Activated T-helper 17 cell treated with anti-CD3 and anti-CD28 coated beads, Interleukin-2, amount 50 U/mL, for 72 hours (primary cell): Measurements from ENCODE around the gene ZNF384. TPM values are rescaled to one million over a fixed set of nuclear protein-coding genes. Genes with fewer than 3 reads are reported as not detected.
"Not testable (repeated sequence)": the region's sequence is repeated elsewhere in the genome, so short reads cannot be mapped to it uniquely, and the experiment has no call there.

Experiments used
- ATAC-seq: fragments of 150-1000 bp; cut with Tn5 transposase; replicated peaks from 2 replicates; pipeline ENCODE4 v1.10.0; 2021; ENCODE audit warnings: mild to moderate bottlenecking, moderate library complexity
- H3K27ac Mint-ChIP-seq: one replicate; pipeline ENCODE4 v1.8.0; 2022; ENCODE audit warnings: mixed read lengths
- H3K27me3 Mint-ChIP-seq: one replicate; pipeline ENCODE4 v1.8.0; 2022; ENCODE audit warnings: mixed read lengths
- H3K36me3 Mint-ChIP-seq: one replicate; pipeline ENCODE4 v1.8.0; 2022; ENCODE audit warnings: low read depth, mild to moderate bottlenecking, mixed read lengths
- H3K4me1 Mint-ChIP-seq: one replicate; pipeline ENCODE4 v1.8.0; 2022; ENCODE audit warnings: mixed read lengths
- H3K4me3 Mint-ChIP-seq: one replicate; pipeline ENCODE4 v1.8.0; 2022; ENCODE audit warnings: mild to moderate bottlenecking, mixed read lengths
- H3K9me3 Mint-ChIP-seq: one replicate; pipeline ENCODE4 v1.8.0; 2022; ENCODE audit warnings: mixed read lengths
- total RNA-seq, 2 donors: library from RNA; stranded (reverse); gene quantifications; one replicate each; pipeline ENCODE4 v1.2.3, GENCODE V29; 2022

ZNF384 gene
- total RNA-seq, 2 donors from 2014 or later = 80.6 to 88.7 TPM

DNA sequence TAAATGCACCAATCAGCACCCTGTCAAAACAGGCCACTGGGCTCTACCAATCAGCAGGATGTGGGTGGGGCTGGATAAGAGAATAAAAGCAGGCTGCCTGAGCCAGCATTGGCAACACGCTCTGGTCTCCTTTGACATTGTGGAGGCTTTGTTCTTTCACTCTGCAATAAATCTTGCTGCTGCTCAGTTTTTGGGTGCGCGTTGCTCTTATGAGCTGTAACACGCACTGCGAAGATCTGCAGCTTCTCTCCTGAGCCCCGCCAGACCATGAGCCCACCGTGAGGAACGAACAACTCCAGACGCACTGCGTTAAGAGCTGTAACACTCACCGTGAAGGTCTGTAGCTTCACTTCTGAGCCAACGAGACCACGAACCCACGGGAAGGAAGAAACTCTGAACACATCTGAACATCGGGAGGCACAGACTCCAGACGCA is 19.8 kb upstream of the ZNF384 start:
- Mint-ChIP-seq H3K27ac (no peak overlapping the region), H3K27me3 (peaks cover 3% of the 10 kb centered on the region)

DNA sequence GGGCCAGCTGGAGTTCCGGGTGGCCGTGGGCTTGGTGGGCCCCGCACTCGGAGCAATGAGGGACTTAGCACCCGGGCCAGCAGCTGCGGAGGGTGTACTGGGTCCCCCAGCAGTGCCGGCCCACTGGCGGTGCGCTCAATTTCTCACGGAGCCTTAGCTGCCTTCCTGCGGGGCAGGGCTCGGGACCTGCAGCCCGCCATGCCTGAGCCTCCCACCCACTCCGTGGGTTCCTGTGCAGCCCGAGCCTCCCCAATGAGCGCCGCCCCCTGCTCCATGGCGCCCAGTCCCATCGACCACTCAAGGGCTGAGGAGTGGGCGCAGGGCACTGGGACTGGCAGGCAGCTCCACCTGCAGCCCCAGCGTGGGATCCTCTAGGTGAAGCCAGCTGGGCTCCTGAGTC is 19.2 kb upstream of the ZNF384 start:
- H3K27ac Mint-ChIP-seq, H3K27me3 Mint-ChIP-seq, H3K9me3 Mint-ChIP-seq, H3K4me1 Mint-ChIP-seq, H3K4me3 Mint-ChIP-seq, H3K36me3 Mint-ChIP-seq, ATAC-seq: not testable (repeated sequence)

More for the DNA sequence above, 19.8 kb upstream of the ZNF384 start:
- Mint-ChIP-seq H3K36me3 (no peaks in the 10 kb centered on the region), H3K4me1 (no peaks in the 10 kb centered on the region), H3K4me3 (peak overlapping the region; percentile 69), H3K9me3 (no peaks in the 10 kb centered on the region)
- ATAC-seq = no peak

DNA sequence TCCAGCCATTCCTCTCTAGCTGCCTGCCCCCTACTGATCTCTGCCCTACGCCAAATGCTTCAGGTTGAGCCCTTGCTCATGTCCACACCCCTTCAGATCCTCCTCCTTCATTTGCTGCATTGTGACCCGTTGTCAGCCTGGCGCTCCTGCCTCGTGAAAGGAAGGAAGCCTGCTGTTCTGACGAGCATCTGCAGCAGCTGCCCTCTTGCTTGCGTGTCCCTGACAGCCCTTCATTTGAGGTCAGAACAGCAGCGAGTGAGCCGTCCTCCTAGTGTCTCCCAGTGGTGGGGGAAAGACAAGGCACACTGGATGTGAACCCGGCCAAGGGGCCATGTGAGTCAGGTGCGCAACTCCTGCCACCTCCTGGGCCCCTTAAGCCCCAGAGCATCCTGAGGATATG is 14.5 kb upstream of the ZNF384 start:
- H3K27me3 Mint-ChIP-seq = peaks cover 30% of the 10 kb centered on the region
- peaks cover 20% of the 10 kb centered on the region for H3K4me1 Mint-ChIP-seq
- peaks cover 11% of the 10 kb centered on the region for H3K36me3 Mint-ChIP-seq
- ATAC-seq = no peak
- peak overlapping the region; percentile 80 for H3K27ac Mint-ChIP-seq
- H3K4me3 Mint-ChIP-seq = no peak overlapping the region
- H3K9me3 Mint-ChIP-seq = no peaks in the 10 kb centered on the region

DNA sequence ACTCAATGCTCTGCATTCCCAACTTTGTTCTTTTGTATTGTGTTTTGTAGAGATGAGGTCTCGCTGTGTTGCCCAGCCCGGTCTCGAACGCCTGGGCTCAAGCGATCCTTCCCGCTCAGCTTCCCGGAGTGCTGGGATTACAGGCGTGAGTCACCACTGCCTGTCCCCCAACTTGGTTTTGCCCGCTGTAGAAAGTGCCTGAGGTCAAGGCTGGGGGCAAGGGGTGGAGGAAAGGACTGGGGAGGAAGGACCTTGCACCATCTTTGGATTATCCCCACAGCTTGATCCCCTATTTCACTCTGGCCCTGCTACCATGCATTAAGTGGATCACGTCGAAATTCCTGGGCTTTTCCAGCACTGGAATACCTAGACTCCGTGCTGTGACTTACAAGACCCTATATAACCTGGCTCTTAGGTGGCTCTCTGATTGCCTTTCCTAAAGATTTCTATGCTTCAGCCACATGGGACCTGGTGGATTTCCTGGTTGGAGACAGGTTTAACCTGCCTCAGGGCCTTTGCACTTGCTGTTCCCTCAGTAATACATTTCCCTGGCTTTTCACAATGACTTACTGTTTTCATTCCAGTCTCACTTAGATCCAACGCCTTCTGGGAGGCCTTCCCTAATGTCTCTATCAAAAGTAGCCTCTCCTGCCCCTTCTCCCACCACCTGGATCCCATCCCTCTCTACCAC is 12.0 kb upstream of the ZNF384 start:
- no peak for ATAC-seq
- H3K27me3 Mint-ChIP-seq = peaks cover 30% of the 10 kb centered on the region

DNA sequence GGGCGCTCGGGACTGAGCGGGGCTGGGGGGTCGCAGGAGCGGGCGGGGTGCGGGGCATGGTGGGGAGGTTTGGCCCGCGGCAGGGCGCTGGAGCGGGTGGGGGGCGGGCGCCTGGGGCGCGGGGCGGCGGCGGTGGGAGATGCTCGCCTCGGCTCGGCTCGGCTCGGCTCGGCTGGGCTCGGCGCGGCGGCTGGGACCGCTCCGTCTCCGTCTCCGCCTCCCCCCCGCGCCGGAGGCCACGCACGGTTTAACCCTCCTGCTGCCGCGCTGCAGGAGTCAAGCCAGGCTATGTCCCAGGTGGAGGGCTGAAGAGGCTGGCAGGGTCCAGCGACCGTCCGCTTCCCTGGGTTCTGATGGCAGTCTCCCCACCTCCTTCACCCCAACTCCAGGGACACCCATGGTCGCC is 11.5 kb upstream of the ZNF384 start, which contains the start of gene PIANP:
PIANP (minus strand) TSS at position 170 of the 406 bp plus-strand sequence. CDS start 2,754 bp downstream, outside the sequence.
- ATAC-seq = peak; percentile 81
- Mint-ChIP-seq H3K36me3 (peaks cover 11% of the 10 kb centered on the region), H3K4me3 (peak within 1 kb of the TSS; percentile 80), H3K27ac (peak within 1 kb of the TSS; percentile 46), H3K27me3 (peaks cover 30% of the 10 kb centered on the region), H3K9me3 (no peaks in the 10 kb centered on the region), H3K4me1 (peaks cover 20% of the 10 kb centered on the region)

More for the DNA sequence above, 12.0 kb upstream of the ZNF384 start:
- Mint-ChIP-seq H3K36me3 (peaks cover 11% of the 10 kb centered on the region), H3K4me3 (peak overlapping the region; percentile 78), H3K27ac (no peak overlapping the region), H3K9me3 (no peaks in the 10 kb centered on the region), H3K4me1 (peaks cover 20% of the 10 kb centered on the region)

DNA sequence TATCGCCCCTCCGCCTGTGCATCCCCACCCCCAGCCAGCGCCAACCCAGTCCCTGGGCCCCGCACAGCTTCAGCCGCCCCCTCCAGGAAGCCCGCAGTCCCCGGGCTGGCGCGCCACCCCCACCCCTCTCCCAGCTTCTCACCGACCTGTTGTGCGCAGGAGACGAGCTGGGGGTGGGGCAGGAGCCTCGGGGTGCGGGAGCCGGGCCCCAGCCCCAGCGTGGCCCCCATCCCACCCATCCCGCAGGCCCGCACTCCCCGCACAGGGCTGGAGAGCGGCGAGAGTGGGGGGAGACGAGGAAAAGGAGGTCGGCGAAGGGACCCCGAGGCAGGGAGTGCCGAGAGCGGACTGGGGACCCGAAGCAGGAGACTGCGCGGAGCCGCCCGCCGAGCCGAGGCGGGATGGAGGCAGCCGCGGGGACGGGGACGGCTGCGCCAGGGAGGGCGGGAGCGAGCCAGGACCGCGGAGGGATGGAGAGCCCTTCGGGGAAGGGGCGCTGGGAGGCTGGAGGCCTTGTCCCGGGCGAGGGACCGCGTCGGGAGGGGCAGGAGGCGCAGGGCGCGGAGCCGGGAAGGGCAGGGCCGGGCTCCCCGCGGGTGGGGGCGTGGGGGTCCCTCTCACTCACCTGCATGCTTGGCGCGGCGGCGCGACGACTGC is 10.9 kb upstream of the ZNF384 start:
- H3K4me3 Mint-ChIP-seq = peak overlapping the region; percentile 80
- no peak overlapping the region for H3K27ac Mint-ChIP-seq
- H3K9me3 Mint-ChIP-seq = no peaks in the 10 kb centered on the region
- ATAC-seq = peak; percentile 59
- peaks cover 27% of the 10 kb centered on the region for H3K27me3 Mint-ChIP-seq
- peaks cover 11% of the 10 kb centered on the region for H3K36me3 Mint-ChIP-seq
- H3K4me1 Mint-ChIP-seq = peaks cover 20% of the 10 kb centered on the region

DNA sequence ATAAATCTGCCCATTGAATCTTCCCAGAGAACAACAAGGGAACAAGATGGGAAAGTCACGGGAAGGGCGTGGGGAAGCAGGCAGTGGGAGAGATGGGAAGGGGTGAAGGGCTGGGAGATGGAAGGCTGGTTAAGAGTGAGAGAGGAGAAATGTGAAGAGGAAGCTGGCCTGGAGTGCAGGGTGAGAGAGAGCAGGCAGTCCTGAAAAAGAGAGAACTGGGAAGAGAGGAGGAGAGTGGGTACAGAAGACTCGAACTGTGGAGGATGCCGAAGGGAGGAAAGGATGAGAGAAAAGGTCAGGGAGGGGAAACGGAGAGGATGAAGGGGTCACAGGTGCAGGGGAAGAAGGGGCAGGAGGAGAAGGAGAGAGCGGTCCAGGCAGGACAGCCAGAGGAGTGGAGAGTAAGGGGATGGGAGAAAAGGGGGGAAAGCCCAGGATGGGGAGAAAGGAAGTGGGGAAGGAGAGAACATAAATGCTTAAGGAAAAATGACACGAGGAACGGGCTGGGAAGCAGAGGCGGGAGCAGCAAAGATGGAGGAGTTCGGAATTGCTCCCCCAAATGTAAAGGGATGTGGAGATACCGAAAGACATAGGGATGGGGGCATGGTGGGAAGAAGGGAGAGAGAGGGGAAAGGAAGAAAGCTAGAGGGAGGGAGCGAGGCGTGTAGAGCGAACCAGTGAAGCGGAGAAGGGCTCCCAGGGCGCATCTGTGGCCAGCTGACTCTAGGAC is 10.2 kb upstream of the ZNF384 start:
- peak overlapping the region; percentile 80 for H3K4me3 Mint-ChIP-seq
- H3K27ac Mint-ChIP-seq = peak overlapping the region; percentile 46
- H3K27me3 Mint-ChIP-seq = peaks cover 27% of the 10 kb centered on the region
- H3K36me3 Mint-ChIP-seq = peaks cover 11% of the 10 kb centered on the region
- peaks cover 20% of the 10 kb centered on the region for H3K4me1 Mint-ChIP-seq
- ATAC-seq = no peak
- H3K9me3 Mint-ChIP-seq = no peaks in the 10 kb centered on the region

DNA sequence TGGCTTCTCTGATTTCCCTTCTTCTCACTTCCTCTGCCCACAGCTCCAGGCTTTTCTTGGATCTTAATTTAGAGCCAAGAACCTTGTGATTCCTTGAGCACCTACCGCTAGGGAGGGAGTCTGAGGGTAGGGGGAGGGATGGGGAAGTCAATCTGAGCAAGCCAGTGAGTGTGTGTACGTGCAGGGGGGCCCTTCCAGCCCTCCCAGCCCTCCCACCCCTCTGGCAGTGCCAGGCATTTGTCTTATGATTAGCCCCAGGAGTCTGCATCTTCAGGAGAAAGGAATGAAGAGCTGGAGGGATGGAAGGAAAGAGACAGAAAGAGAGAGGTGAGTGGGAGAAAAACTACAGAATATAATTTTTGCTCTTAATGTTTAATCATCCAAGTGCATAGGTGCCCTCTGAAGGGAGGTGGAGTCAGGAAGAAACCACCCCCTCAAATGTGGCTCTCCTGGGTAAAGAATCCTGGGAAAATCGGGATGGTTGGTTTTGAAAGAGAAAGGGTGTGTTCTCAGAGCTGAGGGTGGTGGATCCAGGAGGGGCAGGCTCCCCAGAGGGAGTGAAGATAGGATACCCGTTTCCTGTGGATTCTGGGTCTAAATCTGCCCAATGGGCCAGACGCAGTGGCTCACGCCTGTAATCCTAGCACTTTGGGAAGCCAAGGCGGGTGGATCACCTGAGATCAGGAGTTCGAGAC is 9.3 kb upstream of the ZNF384 start:
- Mint-ChIP-seq H3K9me3 (no peaks in the 10 kb centered on the region), H3K27me3 (peaks cover 24% of the 10 kb centered on the region), H3K36me3 (peaks cover 11% of the 10 kb centered on the region), H3K27ac (peak overlapping the region; percentile 46), H3K4me3 (peak overlapping the region; percentile 80), H3K4me1 (peaks cover 18% of the 10 kb centered on the region)
- no peak for ATAC-seq

DNA sequence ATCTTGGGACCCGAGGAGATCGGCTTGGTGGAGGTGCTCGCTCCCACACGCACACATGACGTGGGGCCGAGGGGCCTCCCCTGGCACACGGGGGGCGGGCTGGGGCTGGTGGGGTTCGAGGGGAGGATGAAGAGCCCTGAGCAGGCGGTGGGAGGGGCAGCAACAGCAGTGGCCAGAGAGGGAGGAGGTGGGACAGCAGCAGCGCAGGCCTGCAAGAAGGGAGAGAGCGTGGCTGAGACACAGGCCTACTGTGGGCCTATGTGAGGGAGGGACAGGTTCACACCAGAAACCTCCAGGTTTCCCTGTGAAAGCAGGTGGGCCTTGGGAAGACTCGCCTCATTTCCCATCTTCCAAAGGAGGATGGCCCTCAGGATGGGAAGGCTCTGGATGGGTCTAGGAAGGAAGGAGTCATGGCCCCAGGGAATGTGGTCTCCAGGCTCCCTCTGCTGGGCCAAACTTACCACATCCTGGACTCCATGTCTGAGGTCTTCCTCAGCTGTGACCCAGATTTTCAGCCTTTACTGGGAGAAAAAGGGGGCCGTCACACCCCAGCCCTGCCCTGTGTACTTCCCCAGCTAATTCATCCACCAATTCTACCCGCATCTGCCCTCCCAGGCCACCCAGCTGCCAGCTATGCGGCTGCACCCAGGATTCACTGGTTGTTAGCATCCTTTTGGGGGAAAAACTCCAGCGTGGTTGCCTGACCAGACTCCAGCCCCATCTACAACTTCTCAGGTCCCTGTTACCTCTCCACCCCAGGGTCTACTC is 8.6 kb upstream of the ZNF384 start:
- Mint-ChIP-seq H3K4me1 (peaks cover 17% of the 10 kb centered on the region), H3K36me3 (peaks cover 11% of the 10 kb centered on the region)
- ATAC-seq = peak; percentile 32

DNA sequence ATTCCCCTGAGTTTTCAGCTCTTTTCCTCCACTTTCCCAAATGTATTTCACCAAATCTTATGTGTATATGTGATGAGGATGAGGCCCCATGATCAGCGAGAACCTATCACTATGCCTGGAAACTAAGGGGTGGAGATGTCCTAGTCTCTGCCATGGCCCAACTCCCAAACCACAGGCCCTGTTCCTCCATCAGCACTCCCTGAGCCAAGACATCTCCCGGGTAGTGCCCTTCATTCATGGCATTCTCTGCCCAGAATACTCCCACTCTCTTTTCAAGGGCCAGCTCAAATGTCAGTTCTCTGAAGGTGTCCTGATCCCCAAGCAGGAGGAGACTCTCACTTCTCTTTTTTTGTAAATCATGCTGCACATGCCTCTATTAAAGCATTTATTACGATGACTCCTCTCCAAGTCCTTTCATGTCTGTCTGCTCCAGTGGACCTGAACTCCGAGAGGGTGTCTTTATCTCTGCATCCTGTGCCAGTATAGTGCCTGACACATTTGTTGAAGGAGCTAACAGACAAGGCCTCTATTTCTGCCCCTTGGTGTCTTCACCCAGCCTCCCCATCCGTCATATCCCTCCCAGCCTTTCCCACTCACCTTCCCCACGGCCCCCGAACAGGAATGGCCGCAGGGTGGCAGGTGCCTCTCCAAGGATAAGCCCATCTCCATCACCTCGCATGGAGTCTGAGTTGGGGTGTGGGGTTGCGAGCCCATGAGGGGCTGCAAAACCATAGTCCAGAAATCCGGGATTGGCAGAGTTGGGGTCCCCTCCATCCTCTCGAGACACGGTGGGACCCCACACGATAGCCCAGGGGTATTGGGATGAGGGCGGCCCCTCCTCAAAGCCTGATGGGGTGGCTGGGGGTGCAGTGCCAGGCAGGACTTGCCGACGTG is 7.8 kb upstream of the ZNF384 start:
- Mint-ChIP-seq H3K9me3 (no peaks in the 10 kb centered on the region), H3K27ac (no peak overlapping the region), H3K4me3 (no peak overlapping the region), H3K36me3 (peaks cover 7% of the 10 kb centered on the region), H3K27me3 (peaks cover 16% of the 10 kb centered on the region), H3K4me1 (peaks cover 15% of the 10 kb centered on the region)
- no peak for ATAC-seq

More for the DNA sequence above, 8.6 kb upstream of the ZNF384 start:
- Mint-ChIP-seq H3K27me3 (peaks cover 22% of the 10 kb centered on the region), H3K4me3 (no peak overlapping the region), H3K27ac (no peak overlapping the region), H3K9me3 (no peaks in the 10 kb centered on the region)

DNA sequence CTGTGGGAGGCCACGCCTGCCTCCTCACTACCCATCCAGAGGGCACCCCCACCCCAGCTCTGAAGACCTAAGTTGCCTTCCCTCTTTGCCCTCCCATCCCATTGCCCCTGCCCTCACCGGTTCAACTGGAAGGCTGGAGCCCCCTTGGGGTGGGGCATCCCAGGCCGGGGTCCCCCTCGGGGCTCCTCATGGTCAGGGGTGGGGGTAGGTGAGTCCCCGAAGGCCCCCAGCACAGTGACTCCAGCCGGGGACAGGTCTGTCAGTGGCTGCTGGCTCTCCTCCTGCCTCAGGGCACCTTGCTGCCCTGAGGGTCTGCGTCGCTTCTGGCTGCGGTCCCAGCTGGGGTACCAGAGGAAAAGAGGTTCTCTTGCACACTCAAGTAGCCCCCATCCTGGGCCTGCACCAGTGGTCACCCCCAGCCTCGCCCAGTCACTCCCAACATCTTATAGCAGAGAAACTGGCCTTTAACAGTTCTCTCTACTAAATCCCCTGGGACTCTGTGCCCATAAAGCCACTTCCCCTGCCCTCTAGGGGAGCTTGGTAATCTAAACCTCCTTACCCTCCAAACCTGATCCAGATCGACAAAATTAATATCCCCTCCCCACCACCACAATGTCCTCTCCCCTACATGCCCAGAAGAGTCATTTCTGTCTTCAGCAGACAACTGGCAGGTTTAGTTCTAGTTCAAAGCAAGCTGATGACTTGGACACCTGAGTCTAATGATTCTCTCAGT is 6.3 kb upstream of the ZNF384 start:
- Mint-ChIP-seq H3K27ac (no peak overlapping the region), H3K4me3 (no peak overlapping the region), H3K27me3 (peaks cover 7% of the 10 kb centered on the region), H3K9me3 (no peaks in the 10 kb centered on the region), H3K4me1 (peaks cover 9% of the 10 kb centered on the region), H3K36me3 (peaks cover 7% of the 10 kb centered on the region)
- no peak for ATAC-seq

DNA sequence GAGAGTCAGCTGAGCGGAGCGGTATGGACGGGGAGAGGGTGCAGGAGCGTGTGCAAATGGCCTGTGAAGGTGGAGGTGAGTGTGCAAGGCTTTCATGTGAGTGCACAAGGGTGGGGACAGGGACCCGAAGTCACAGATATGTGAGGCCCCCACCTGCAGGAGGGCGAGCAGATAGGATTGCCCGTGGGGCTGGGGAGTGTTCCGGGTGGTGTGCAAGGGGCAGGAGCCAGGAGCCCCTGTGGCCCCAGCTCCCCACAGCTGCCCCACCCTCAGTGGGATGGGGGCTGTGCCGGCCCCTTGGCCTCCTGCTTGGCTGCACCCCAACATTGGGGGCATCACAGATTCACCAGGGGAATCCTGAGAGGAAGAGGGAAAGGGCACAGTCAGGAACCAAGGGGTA is 5.5 kb upstream of the ZNF384 start:
- Mint-ChIP-seq H3K4me3 (no peak overlapping the region), H3K4me1 (peaks cover 7% of the 10 kb centered on the region), H3K27ac (peak overlapping the region; percentile 52), H3K27me3 (peaks cover 6% of the 10 kb centered on the region), H3K9me3 (no peaks in the 10 kb centered on the region), H3K36me3 (peaks cover 9% of the 10 kb centered on the region)
- ATAC-seq = no peak
